HepG2 (cell line): ENCODE results near the gene DBNDD2. TPM values are rescaled to one million over a fixed set of nuclear protein-coding genes. Genes with fewer than 3 reads are reported as not detected.

ENCODE experiments used
- ARNTL ChIP-seq: sonication (generic); formaldehyde crosslinking; IDR thresholded peaks from 2 replicates; pipeline ENCODE4 v1.4.0; 2020; ENCODE audit warnings: mild to moderate bottlenecking, missing genetic modification reagents
- FOXP1 ChIP-seq, 2 experiments: fragments of 450-650 bp in 1 of 2; IDR thresholded peaks; 2 replicates each; pipeline ENCODE4 v1.6.1; 2017 to 2018; ENCODE audit warnings: antibody characterized with exemption in 1 of 2
- ISL2 ChIP-seq: sonication (generic); formaldehyde crosslinking; IDR thresholded peaks from 2 replicates; pipeline ENCODE4 v1.5.0; 2020; ENCODE audit warnings: missing genetic modification reagents
- KDM2A ChIP-seq: sonication (generic); formaldehyde crosslinking; IDR thresholded peaks from 2 replicates; pipeline ENCODE4 v1.4.0; 2020; ENCODE audit warnings: low read depth, missing genetic modification reagents, borderline replicate concordance
- MZF1 ChIP-seq: sonication (generic); formaldehyde crosslinking; IDR thresholded peaks from 2 replicates; pipeline ENCODE4 v1.8.1; 2023; ENCODE audit warnings: mild to moderate bottlenecking, missing genetic modification reagents, borderline replicate concordance
- NFYB ChIP-seq: sonication (generic); formaldehyde crosslinking; IDR thresholded peaks from 2 replicates; pipeline ENCODE4 v1.4.0; 2020; ENCODE audit warnings: missing genetic modification reagents
- SIN3B ChIP-seq: fragments of 150-350 bp; IDR thresholded peaks from 2 replicates; pipeline ENCODE4 v1.6.1; 2014; ENCODE audit warnings: low read length
- SP2 ChIP-seq: sonication (generic); formaldehyde crosslinking; IDR thresholded peaks from 2 replicates; pipeline ENCODE4 v1.5.1; 2020; ENCODE audit warnings: mild to moderate bottlenecking, missing genetic modification reagents
- ZBTB1 ChIP-seq: sonication (generic); formaldehyde crosslinking; IDR thresholded peaks from 2 replicates; pipeline ENCODE4 v1.4.0; 2020; ENCODE audit warnings: missing genetic modification reagents, borderline replicate concordance
- ZKSCAN5 ChIP-seq: sonication (generic); formaldehyde crosslinking; IDR thresholded peaks from 2 replicates; pipeline ENCODE4 v1.5.1; 2020; ENCODE audit warnings: mild to moderate bottlenecking, missing genetic modification reagents
- ZNF24 ChIP-seq: fragments of 450-650 bp; IDR thresholded peaks from 2 replicates; pipeline ENCODE4 v1.6.1; 2017; ENCODE audit warnings: antibody characterized with exemption, mild to moderate bottlenecking
- ZNF558 ChIP-seq: sonication (generic); formaldehyde crosslinking; IDR thresholded peaks from 2 replicates; pipeline ENCODE4 v1.9.0; 2022; ENCODE audit warnings: mild to moderate bottlenecking, missing genetic modification reagents, borderline replicate concordance
- ZNF749 ChIP-seq: sonication (generic); formaldehyde crosslinking; IDR thresholded peaks from 2 replicates; pipeline ENCODE4 v1.8.0; 2022; ENCODE audit warnings: mild to moderate bottlenecking, missing genetic modification reagents, moderate library complexity, borderline replicate concordance
- ZNF768 ChIP-seq: sonication (generic); formaldehyde crosslinking; IDR thresholded peaks from 2 replicates; pipeline ENCODE4 v1.4.0; 2020; ENCODE audit warnings: missing genetic modification reagents
- ZZZ3 ChIP-seq: sonication (generic); formaldehyde crosslinking; IDR thresholded peaks from 2 replicates; pipeline ENCODE4 v1.4.0; 2020; ENCODE audit warnings: missing genetic modification reagents, mild to moderate bottlenecking, borderline replicate concordance
- polyA plus RNA-seq, 8 experiments: library from polyadenylated mRNA; depleted of rRNA in 3 of 8; stranded (reverse) in 7 of 8; unstranded in 1 of 8; fragments of >200 nt; fragmentation: Illumina TruSeq in 4 of 8; extraction: Trizol in 4 of 8; gene quantifications; 2 replicates each; pipeline versions ENCODE4 v1.2.1 to v1.2.3, GENCODE V29; 2011 to 2016; ENCODE audit warnings: low read depth in 4 of 8, missing spikeins in 1 of 8, mixed read lengths in 1 of 8; ENCODE audit not compliant: insufficient read depth in 1 of 8
- total RNA-seq, 5 experiments: library from RNA; depleted of rRNA; stranded (reverse); fragments of >200 nt; fragmentation: Illumina TruSeq; extraction: Trizol; gene quantifications; 2 replicates each; pipeline ENCODE4 v1.2.3, GENCODE V29; 2016; ENCODE audit warnings: low read depth in 1 of 5
- TF ChIP-seq, protein P1 (sequence below): sonication (generic); formaldehyde crosslinking; IDR thresholded peaks from 2 replicates; pipeline ENCODE4; 2020; ENCODE audit warnings: missing genetic modification reagents, mild to moderate bottlenecking, borderline replicate concordance
- TF ChIP-seq, protein P2 (sequence below): sonication (generic); formaldehyde crosslinking; IDR thresholded peaks from 2 replicates; pipeline ENCODE4 v1.5.0; 2020; ENCODE audit warnings: missing genetic modification reagents
- TF ChIP-seq, protein P3 (sequence below): sonication (generic); IDR thresholded peaks from 2 replicates; pipeline ENCODE4 v1.6.1; 2016; ENCODE audit warnings: low read depth, borderline replicate concordance
- TF ChIP-seq, protein P4 (sequence below): sonication (generic); formaldehyde crosslinking; IDR thresholded peaks from 2 replicates; pipeline ENCODE4 v1.5.1; 2020; ENCODE audit warnings: mild to moderate bottlenecking, missing genetic modification reagents, moderate library complexity
- TF ChIP-seq, protein P5 (sequence below): sonication (generic); formaldehyde crosslinking; IDR thresholded peaks from 2 replicates; pipeline ENCODE4 v1.8.0; 2022; ENCODE audit warnings: missing genetic modification reagents, low read depth, mild to moderate bottlenecking, borderline replicate concordance

Gene DBNDD2
- total and polyA plus RNA-seq, 2 of the 13 experiments (the other 11 are each of a cell fraction or from before 2014, with no cell fraction given), result 16.7 to 47.6 TPM

DNA sequence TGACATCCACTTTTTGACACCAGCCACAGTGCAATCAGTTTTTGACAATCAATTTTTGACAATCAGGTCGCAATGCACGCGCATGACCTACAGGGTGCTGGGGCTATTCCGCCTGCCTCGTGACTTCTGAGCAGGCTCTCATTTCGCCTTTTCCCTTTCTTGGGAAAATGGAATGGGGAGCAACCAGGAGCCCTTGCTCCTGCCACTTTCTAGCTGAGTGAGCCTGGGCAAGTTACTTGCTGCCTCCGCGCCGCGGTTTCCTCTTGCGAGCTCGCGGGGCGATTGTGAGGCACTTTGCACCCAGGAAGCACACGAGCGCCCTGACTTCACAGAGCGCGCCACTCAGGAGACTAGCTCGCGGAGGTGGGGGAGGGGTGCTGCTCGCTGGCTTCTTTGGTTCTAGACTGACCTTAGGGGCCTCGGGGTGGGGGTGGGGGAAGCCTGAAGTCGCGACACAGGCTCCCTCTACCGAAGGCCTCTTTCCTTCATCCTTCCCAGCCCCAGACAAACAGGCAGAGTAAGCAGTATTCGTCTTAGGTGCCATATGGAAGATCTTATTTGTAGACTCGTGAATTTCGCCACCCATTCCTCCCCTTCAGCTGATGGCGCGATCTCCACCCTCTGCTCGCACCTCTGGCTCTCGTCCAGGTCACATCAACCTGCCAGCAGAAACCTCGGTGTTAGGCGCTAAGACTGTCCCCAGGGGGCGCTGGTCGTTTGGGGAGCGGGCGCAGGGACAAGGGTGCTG lies 34.6 kb upstream of the DBNDD2 start (continued):
- TF ChIP-seq ZNF768 (no peak), FOXP1 (IDR thresholded peaks at IDR 0.05) (no peak), FOXP1 (CRISPR knock-in tag; IDR thresholded peaks at IDR 0.05) (no peak), ISL2 (CRISPR knock-in tag) (no peak), KDM2A (CRISPR knock-in tag) (peak; percentile 92), SIN3B (no peak), ARNTL (CRISPR knock-in tag) (no peak), ZKSCAN5 (no peak), SP2 (CRISPR knock-in tag) (no peak), ZBTB1 (no peak), ZZZ3 (CRISPR knock-in tag) (no peak), ZNF558 (CRISPR knock-in tag) (no peak), ZNF749 (CRISPR knock-in tag) (no peak), NFYB (CRISPR knock-in tag) (no peak), ZNF24 (no peak), MZF1 (CRISPR knock-in tag) (no peak)
- TF ChIP-seq, protein P1, sequence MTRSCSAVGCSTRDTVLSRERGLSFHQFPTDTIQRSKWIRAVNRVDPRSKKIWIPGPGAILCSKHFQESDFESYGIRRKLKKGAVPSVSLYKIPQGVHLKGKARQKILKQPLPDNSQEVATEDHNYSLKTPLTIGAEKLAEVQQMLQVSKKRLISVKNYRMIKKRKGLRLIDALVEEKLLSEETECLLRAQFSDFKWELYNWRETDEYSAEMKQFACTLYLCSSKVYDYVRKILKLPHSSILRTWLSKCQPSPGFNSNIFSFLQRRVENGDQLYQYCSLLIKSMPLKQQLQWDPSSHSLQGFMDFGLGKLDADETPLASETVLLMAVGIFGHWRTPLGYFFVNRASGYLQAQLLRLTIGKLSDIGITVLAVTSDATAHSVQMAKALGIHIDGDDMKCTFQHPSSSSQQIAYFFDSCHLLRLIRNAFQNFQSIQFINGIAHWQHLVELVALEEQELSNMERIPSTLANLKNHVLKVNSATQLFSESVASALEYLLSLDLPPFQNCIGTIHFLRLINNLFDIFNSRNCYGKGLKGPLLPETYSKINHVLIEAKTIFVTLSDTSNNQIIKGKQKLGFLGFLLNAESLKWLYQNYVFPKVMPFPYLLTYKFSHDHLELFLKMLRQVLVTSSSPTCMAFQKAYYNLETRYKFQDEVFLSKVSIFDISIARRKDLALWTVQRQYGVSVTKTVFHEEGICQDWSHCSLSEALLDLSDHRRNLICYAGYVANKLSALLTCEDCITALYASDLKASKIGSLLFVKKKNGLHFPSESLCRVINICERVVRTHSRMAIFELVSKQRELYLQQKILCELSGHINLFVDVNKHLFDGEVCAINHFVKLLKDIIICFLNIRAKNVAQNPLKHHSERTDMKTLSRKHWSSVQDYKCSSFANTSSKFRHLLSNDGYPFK (CRISPR knock-in tag), result 0 out of 2 replicates have a peak, but pooled peaks have one; percentile 10
- TF ChIP-seq, protein P2, sequence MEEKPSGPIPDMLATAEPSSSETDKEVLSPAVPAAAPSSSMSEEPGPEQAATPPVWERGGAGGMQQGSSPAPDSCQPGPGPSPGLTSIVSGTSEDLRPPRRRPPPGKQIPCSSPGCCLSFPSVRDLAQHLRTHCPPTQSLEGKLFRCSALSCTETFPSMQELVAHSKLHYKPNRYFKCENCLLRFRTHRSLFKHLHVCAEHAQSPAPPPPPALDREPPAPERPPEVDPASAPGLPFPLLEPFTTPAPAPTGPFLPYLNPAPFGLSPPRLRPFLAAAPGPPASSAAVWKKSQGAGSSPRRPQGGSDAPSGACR (CRISPR knock-in tag), result no peak
- TF ChIP-seq, protein P3, sequence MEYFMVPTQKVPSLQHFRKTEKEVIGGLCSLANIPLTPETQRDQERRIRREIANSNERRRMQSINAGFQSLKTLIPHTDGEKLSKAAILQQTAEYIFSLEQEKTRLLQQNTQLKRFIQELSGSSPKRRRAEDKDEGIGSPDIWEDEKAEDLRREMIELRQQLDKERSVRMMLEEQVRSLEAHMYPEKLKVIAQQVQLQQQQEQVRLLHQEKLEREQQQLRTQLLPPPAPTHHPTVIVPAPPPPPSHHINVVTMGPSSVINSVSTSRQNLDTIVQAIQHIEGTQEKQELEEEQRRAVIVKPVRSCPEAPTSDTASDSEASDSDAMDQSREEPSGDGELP, result peak; percentile 28; the same call in 1 of the 2 replicates
- TF ChIP-seq, protein P4, sequence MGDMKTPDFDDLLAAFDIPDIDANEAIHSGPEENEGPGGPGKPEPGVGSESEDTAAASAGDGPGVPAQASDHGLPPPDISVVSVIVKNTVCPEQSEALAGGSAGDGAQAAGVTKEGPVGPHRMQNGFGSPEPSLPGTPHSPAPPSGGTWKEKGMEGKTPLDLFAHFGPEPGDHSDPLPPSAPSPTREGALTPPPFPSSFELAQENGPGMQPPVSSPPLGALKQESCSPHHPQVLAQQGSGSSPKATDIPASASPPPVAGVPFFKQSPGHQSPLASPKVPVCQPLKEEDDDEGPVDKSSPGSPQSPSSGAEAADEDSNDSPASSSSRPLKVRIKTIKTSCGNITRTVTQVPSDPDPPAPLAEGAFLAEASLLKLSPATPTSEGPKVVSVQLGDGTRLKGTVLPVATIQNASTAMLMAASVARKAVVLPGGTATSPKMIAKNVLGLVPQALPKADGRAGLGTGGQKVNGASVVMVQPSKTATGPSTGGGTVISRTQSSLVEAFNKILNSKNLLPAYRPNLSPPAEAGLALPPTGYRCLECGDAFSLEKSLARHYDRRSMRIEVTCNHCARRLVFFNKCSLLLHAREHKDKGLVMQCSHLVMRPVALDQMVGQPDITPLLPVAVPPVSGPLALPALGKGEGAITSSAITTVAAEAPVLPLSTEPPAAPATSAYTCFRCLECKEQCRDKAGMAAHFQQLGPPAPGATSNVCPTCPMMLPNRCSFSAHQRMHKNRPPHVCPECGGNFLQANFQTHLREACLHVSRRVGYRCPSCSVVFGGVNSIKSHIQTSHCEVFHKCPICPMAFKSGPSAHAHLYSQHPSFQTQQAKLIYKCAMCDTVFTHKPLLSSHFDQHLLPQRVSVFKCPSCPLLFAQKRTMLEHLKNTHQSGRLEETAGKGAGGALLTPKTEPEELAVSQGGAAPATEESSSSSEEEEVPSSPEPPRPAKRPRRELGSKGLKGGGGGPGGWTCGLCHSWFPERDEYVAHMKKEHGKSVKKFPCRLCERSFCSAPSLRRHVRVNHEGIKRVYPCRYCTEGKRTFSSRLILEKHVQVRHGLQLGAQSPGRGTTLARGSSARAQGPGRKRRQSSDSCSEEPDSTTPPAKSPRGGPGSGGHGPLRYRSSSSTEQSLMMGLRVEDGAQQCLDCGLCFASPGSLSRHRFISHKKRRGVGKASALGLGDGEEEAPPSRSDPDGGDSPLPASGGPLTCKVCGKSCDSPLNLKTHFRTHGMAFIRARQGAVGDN (CRISPR knock-in tag), result peak; percentile 61
- TF ChIP-seq, protein P5, sequence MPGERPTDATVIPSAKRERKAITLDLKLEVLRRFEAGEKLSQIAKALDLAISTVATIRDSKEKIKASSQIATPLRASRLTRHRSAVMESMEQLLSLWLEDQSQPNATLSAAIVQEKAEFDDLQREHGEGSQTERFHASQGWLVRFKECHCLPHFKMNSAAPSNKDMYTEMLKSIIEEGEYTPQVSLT, result no peak
